ENCODE data around the gene KCNK3. TPM values are rescaled to one million over a fixed set of nuclear protein-coding genes. Genes with fewer than 3 reads are reported as not detected.
"Not testable (repeated sequence)": the region's sequence is repeated elsewhere in the genome, so short reads cannot be mapped to it uniquely, and the experiment has no call there.

KCNK3 gene
- total RNA-seq = 1.9 TPM
- long read RNA-seq, partial matches to known transcripts = 0 of 4 reads
- long read RNA-seq, other reads (novel, unspliced or antisense) = 4 of 4 reads

- no peak for DNase-seq (ENCODE audit: low spot score)
These were observed at the start of gene KCNK3 for GRCh38 chr2:26692279-26692896. Gene KCNK3, plus strand, starts transcription at chr2:26692722. Its CDS starts 154 bp downstream, at chr2:26692876.

GRCh38 chr2:26644188-26644835 lies 48.2 kb upstream of the KCNK3 start:
- DNase-seq (ENCODE audit: low spot score) = peak; percentile 68

DNA sequence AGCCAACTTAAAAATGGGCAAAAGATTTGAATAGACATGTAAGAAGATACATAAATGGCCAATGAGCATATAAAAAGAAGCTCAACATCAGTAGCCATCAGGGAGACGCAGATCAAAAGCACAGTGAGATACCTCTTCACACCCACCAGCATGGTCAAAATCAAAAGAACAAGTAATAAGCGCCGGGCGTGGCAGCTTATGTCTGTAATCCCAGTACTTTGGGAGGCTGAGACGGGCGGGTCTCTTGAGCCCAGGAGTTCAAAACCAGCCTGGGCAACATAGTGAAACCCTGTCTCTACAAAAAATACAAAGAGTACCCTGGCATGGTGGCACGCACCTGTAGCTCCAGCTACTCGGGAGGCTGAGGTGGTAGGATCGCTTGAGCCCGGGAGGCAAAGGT lies 46.8 kb upstream of the KCNK3 start:
- peak; percentile 85 for DNase-seq (ENCODE audit: low spot score)

- peak; percentile 59 for DNase-seq (ENCODE audit: low spot score)
These were observed 45.4 kb upstream of the KCNK3 start for GRCh38 chr2:26646986-26647672.

GRCh38 chr2:26647981-26648380 lies 44.5 kb upstream of the KCNK3 start:
- peak; percentile 78 for DNase-seq (ENCODE audit: low spot score)

- DNase-seq (ENCODE audit: low spot score) = no peak
These were observed 44.0 kb upstream of the KCNK3 start for GRCh38 chr2:26648516-26648915.

DNA sequence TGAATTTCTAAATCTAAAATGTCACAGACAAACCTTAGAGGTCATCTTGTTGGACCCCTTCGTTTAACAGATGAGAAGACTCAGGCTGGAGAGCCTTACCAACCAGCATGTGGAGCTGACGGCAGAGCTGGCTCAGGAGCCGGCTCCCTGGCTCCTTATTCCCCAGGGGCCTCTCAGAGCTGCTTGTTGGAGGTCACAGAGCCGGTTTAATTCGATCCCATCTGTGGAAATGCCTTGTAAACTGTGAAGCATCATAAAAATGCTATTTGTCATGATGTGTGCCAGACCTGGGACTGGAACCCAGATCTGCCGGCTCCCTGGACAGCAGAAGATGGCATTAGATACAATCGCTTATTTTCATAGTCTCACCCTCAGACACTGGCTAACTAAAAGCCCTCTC lies 43.2 kb upstream of the KCNK3 start:
- DNase-seq (ENCODE audit: low spot score) = peak; percentile 76

DNA sequence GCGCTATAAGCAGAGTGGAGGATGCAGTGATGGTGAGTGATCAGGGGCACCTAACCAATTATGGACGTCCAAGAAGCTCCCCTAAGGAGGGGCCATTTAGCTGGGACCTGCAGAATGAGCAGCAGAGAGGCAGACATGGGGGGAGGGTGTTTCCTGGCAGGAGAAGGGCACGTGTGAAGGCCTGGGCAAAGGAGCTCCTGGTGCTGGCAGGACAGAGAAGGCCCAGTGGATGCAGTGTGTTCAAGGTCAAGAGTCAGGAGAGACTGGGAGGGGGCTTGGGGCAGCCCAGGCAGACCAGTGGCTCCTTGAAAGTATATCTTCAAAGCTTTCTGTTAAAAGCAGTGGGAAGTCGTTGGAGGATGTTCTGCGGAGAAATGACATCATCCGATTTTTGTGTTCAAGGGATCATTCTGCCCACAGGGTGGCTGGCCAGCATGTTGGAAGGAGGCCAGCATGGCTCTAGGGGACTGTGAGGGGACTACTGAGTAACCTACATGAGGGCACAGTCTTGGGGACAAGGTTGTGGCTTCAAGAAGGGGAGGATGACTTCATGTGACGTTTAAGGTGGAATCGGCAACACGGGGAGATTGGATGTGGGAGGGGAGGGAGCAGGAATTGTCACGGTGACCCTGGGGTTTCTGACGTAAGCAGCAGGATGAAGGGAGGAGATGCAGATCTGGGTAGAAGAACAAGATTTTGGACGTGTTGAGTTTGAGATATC lies 42.4 kb upstream of the KCNK3 start:
- DNase-seq (ENCODE audit: low spot score) = peak; percentile 71

- DNase-seq (ENCODE audit: low spot score) = no peak
These were observed 41.6 kb upstream of the KCNK3 start for GRCh38 chr2:26650713-26651469.

DNA sequence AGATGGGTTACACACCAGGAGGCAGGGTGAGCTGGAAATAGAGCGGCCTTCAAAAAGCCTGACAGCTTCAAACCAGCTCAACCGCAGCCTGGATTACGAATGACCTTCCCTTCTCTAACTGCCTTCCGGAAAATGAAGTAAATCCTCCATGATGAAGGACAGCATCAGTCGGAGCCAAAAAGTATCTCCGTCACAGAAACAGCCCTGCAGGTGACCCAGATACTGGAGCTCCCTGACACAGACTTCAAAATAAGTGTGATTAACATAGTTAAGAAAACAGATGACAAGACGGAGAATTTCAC lies 41.1 kb upstream of the KCNK3 start:
- peak; percentile 37 for DNase-seq (ENCODE audit: low spot score)

GRCh38 chr2:26651799-26652198 lies 40.7 kb upstream of the KCNK3 start:
- peak; percentile 47 for DNase-seq (ENCODE audit: low spot score)

DNA sequence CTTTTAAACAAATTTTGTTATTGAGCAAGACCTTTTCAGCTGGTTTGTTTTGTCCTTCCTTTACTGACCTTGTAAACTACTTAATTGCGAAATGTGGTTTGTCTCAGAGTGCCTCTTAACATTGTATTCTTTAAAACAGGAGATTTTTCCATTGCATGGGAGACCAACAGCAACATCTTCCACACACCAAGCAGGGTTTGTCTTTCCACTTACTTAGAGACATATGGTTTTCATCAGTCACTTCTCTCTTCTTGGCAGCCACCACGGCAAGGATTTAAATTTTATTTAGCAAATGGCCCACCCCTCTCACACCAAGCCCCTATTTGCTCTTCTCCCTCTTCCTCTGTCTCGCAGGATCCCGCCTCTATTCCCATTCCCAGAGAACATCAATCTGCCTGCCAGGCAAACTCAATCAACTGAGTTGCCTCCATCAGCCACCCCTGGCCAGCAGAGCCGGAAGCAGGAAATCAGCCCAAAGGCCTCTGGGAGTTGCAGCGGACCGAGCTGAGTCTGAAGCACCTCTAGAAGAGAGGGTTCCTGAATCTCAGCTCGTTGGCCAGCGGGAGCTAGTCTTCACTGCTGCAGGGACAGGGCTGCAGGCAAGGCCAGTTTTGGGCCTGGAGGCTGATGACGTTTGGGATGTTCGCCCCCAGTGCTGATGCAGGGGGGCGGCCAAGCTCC lies 40.0 kb upstream of the KCNK3 start:
- peak; percentile 64 for DNase-seq (ENCODE audit: low spot score)

DNA sequence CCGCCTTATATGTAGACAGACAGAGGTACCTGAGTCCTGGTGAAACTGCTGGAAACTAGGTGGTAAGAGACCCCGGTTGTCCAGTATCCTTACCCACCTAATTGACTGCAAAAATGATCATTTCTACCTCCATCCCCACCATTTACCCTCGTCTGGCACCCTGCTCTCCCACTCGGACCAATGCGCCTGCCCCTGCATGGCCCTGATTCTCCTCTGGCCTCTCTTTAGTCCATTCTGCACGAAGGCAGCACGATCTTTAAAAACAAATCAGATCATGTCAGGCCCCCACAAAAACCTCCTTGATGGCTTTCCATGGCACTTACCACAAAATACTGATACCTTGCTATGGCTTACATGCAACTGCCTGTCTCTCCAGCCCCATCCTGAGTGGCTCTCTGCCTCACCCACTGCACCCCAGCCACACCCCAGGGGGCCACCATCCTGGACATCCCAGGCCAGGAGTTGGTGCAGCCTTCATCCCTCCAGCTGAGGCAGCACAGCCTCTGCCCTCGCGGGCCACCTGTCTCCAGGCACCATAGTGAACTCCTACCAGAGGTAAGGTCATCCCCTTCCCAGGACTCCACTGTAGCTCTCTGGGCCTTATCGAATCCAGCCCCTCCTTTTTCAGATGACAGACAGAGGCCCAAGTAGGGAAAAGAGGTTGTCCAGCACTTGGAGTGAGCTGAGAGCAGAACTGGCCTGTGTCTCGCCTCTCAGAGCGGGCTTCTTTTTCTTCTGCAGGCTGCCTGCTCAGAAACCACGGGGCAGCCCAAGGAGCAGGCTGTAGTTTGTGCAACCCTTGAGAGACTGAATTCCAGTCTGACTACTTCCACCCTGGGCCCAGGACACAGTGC lies 39.1 kb upstream of the KCNK3 start:
- DNase-seq (ENCODE audit: low spot score) = peak; percentile 67

- DNase-seq (ENCODE audit: low spot score) = peak; percentile 49
These were observed 38.5 kb upstream of the KCNK3 start for GRCh38 chr2:26654061-26654340.

- DNase-seq (ENCODE audit: low spot score) = not testable (repeated sequence)
These were observed 37.4 kb upstream of the KCNK3 start for GRCh38 chr2:26655120-26655519.

GRCh38 chr2:26655611-26656195 lies 36.8 kb upstream of the KCNK3 start:
- DNase-seq (ENCODE audit: low spot score) = no peak

DNA sequence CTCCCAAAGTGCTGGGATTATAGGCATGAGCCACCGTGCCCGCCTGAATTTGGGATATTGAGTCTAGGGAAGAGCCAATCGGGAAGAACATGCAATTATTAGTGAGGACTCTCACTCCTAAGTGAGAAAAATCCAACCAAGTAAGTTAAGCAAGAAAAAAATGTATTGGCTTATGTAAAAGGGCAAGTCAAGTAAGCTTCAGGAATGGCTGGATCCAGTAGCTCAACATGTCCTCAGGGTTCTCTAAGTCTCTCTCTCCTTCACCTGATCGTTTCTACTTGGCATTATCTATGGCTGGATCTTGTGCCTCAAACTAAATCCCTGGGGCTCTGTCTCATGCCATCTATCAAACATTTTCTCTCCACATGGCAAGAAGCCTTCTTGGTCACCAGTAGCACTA lies 35.3 kb upstream of the KCNK3 start:
- no peak for DNase-seq (ENCODE audit: low spot score)

GRCh38 chr2:26658691-26659346 lies 33.7 kb upstream of the KCNK3 start:
- no peak for DNase-seq (ENCODE audit: low spot score)
